ENCODE measurements around the gene KRT72.

The KRT72 gene

DNA sequence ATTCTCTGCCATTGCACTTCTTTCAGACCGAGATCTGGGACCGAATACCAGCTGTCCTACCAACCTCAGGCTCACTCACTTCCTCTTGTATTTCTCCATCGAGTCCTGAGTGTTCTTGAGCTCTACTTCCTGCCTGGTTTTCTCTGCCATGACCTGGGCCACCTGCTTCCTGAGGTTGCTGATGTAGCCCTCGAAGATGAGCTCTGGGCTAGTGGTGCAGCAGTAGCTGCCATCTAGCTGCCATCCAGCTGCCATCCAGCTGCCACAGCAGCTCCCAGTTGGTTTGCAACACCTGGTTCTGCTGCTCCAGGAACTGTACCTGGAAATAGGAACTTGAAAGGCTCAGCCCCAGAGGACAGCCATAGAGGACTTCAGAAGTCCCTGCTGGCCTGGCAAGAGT lies 32.1 kb upstream of the KRT72 start:
- TF ChIP-seq EZH2phosphoT487 (conservative IDR thresholded peaks at IDR 0.05; ENCODE audit: low read length), result no peak
- TF ChIP-seq CTCF (IDR thresholded peaks at IDR 0.05; ENCODE audit: insufficient read depth, low read length, poor library complexity, severe bottlenecking), result no peak
- Histone ChIP-seq H3K4me2 (ENCODE audit: low read depth, low read length, poor library complexity, severe bottlenecking) (no peak overlapping the region), H2AFZ (ENCODE audit: low read depth, low read length, severe bottlenecking) (no peak overlapping the region)

DNA sequence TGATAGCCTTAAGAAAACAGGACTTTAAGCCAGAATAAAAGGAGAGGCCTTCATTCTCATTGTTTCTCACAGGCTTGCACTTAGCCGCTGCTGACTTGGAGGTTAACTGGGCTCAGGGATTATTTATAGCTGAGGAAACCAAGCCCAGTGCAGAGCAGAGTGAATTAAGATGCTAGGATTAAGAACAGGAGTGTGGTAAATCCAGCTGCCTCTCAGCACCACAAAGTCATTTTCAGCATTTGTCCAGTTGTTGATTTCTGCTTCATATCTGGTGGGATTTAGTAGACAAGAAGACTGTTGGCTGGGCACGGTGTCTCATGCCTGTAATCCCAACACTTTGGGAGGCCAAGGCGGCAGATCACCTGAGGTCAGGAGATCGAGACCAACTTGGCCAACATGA lies 31.4 kb upstream of the KRT72 start:
- H4K20me1 ChIP-seq (ENCODE audit: low read depth, low read length), result no peaks in the 10 kb centered on the region
- H3K4me3 ChIP-seq (ENCODE audit: insufficient read depth, low read length, poor library complexity, severe bottlenecking), result no peak overlapping the region
- H3K27ac ChIP-seq (ENCODE audit: low read depth, low read length), result no peak overlapping the region
- no peak overlapping the region for H3K9ac ChIP-seq (ENCODE audit: low read length)
- no peaks in the 10 kb centered on the region for H3K79me2 ChIP-seq (ENCODE audit: insufficient read depth, low read length)
- H3K36me3 ChIP-seq (ENCODE audit: low read length), result no peaks in the 10 kb centered on the region
- H3F3A ChIP-seq (ENCODE audit: insufficient read depth), result no peaks in the 10 kb centered on the region
- no peaks in the 10 kb centered on the region for H3K27me3 ChIP-seq (ENCODE audit: low read length)
- H3K4me2 ChIP-seq (ENCODE audit: low read depth, low read length, poor library complexity, severe bottlenecking), result no peak overlapping the region
- no peak overlapping the region for H2AFZ ChIP-seq (ENCODE audit: low read depth, low read length, severe bottlenecking)
- no peaks in the 10 kb centered on the region for H3K9me3 ChIP-seq (ENCODE audit: insufficient read depth, low read length)
- no peaks in the 10 kb centered on the region for H3K9me2 ChIP-seq (replicated peaks; ENCODE audit: insufficient read depth, low read length)
- TF ChIP-seq CTCF (IDR thresholded peaks at IDR 0.05; ENCODE audit: insufficient read depth, low read length, poor library complexity, severe bottlenecking) (no peak), EZH2phosphoT487 (conservative IDR thresholded peaks at IDR 0.05; ENCODE audit: low read length) (no peak)

More for the DNA sequence above, 32.1 kb upstream of the KRT72 start:
- Histone ChIP-seq H3K36me3 (ENCODE audit: low read length) (no peaks in the 10 kb centered on the region), H3K27me3 (ENCODE audit: low read length) (no peaks in the 10 kb centered on the region), H3K9me2 (replicated peaks; ENCODE audit: insufficient read depth, low read length) (no peaks in the 10 kb centered on the region), H3F3A (ENCODE audit: insufficient read depth) (no peaks in the 10 kb centered on the region), H3K27ac (ENCODE audit: low read depth, low read length) (no peak overlapping the region), H4K20me1 (ENCODE audit: low read depth, low read length) (no peaks in the 10 kb centered on the region), H3K9ac (ENCODE audit: low read length) (no peak overlapping the region), H3K79me2 (ENCODE audit: insufficient read depth, low read length) (no peaks in the 10 kb centered on the region), H3K9me3 (ENCODE audit: insufficient read depth, low read length) (no peaks in the 10 kb centered on the region), H3K4me3 (ENCODE audit: insufficient read depth, low read length, poor library complexity, severe bottlenecking) (no peak overlapping the region)

DNA sequence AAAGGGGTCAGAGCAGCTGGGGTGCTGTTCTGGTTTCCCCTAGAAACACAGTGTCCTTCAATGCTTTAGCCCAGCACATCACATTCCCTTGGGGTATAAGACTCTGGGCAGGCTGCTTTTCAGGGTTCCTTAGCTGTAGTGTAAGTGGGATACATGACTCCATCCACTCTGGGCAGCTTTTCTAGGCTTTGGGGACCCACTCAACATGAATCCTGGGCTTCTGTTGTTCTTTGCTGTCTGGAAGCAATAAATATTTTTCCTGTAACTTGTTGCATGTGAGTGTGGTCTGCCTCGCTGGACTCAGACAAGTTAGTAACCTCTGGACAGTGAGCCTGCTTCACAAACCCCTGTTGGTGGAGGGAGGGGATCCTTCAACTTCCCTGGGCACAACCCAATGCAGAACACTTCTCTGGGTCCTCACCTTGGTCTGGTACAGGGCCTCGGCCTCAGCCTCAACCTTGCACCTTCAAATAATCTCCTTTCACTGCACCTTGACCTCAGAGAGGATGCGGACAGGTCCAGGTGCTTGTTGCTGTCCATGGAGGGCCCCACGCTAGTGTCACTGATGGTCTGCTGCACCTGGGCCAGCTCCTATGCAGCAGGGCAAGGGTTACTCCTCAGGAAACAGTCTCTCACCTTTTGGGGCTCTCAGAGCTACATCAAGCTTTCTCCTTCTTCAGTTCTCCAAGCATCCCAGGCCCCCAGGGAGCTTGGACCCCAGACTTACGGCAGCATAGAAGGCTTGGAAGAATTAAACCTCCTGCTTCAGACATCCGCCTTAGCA lies 30.6 kb upstream of the KRT72 start:
- TF ChIP-seq CTCF (IDR thresholded peaks at IDR 0.05; ENCODE audit: insufficient read depth, low read length, poor library complexity, severe bottlenecking) (no peak), EZH2phosphoT487 (conservative IDR thresholded peaks at IDR 0.05; ENCODE audit: low read length) (no peak)
- Histone ChIP-seq H3K79me2 (ENCODE audit: insufficient read depth, low read length) (no peaks in the 10 kb centered on the region), H4K20me1 (ENCODE audit: low read depth, low read length) (no peaks in the 10 kb centered on the region), H3K9me3 (ENCODE audit: insufficient read depth, low read length) (no peaks in the 10 kb centered on the region), H3K36me3 (ENCODE audit: low read length) (no peaks in the 10 kb centered on the region), H3K9ac (ENCODE audit: low read length) (no peak overlapping the region), H3K9me2 (replicated peaks; ENCODE audit: insufficient read depth, low read length) (no peaks in the 10 kb centered on the region), H3K27ac (ENCODE audit: low read depth, low read length) (no peak overlapping the region), H2AFZ (ENCODE audit: low read depth, low read length, severe bottlenecking) (no peak overlapping the region), H3K4me3 (ENCODE audit: insufficient read depth, low read length, poor library complexity, severe bottlenecking) (no peak overlapping the region), H3F3A (ENCODE audit: insufficient read depth) (no peaks in the 10 kb centered on the region), H3K27me3 (ENCODE audit: low read length) (no peaks in the 10 kb centered on the region), H3K4me2 (ENCODE audit: low read depth, low read length, poor library complexity, severe bottlenecking) (no peak overlapping the region)
